HG03108 (cell line): ENCODE measurements around the gene MYO1F.
A peak's percentile ranks its signal among the peaks of the same experiment; 100 is the strongest.
"Not testable (repeated sequence)": the region's sequence is repeated elsewhere in the genome, so short reads cannot be mapped to it uniquely, and the experiment has no call there.

Experiments
- ATAC-seq: cut with Tn5 transposase; IDR thresholded peaks from one replicate; pipeline ENCODE4 v1.9.1; 2021; ENCODE audit warnings: moderate library complexity; ENCODE audit not compliant: unreplicated experiment

Gene MYO1F

GRCh38 chr19:8600816-8601215 is 23.6 kb upstream of the MYO1F start:
- no peak for ATAC-seq

GRCh38 chr19:8600064-8600463 is 22.8 kb upstream of the MYO1F start:
- no peak for ATAC-seq

- ATAC-seq, result no peak
Observed at GRCh38 chr19:8596168-8596567, 18.9 kb upstream of the MYO1F start.

- no peak for ATAC-seq
Observed at GRCh38 chr19:8595651-8596050, 18.4 kb upstream of the MYO1F start.

GRCh38 chr19:8593931-8594330 is 16.7 kb upstream of the MYO1F start:
- no peak for ATAC-seq

GRCh38 chr19:8592231-8593009 is 15.2 kb upstream of the MYO1F start:
- ATAC-seq, result no peak

- ATAC-seq, result no peak
Observed at GRCh38 chr19:8589177-8589714, 12.0 kb upstream of the MYO1F start.

GRCh38 chr19:8585894-8586750 is 8.9 kb upstream of the MYO1F start:
- ATAC-seq, result no peak

- ATAC-seq, result no peak
Observed at GRCh38 chr19:8584965-8585893, 8.0 kb upstream of the MYO1F start.

GRCh38 chr19:8580710-8581281 is 3.6 kb upstream of the MYO1F start:
- no peak for ATAC-seq

GRCh38 chr19:8578642-8579265 is 1.5 kb upstream of the MYO1F start:
- ATAC-seq, result no peak

- ATAC-seq, result no peak
Observed at GRCh38 chr19:8577741-8578140, 499 bp upstream of the MYO1F start.

GRCh38 chr19:8576273-8576993 is 809 bp downstream of the MYO1F start:
- no peak for ATAC-seq

- no peak for ATAC-seq
Observed at GRCh38 chr19:8575467-8575997, 1.7 kb downstream of the MYO1F start.

GRCh38 chr19:8574619-8574922 is 2.7 kb downstream of the MYO1F start:
- not testable (repeated sequence) for ATAC-seq

GRCh38 chr19:8573316-8573715 is 3.9 kb downstream of the MYO1F start:
- ATAC-seq, result no peak

GRCh38 chr19:8571006-8571411 is 6.2 kb downstream of the MYO1F start:
- ATAC-seq, result no peak

GRCh38 chr19:8569066-8569771 is 8.0 kb downstream of the MYO1F start:
- ATAC-seq, result peak; percentile 89
